HG03460 (cell line): ENCODE results near the gene OR2T2.
"Not testable (repeated sequence)": the region's sequence is repeated elsewhere in the genome, so short reads cannot be mapped to it uniquely, and the experiment has no call there.

Experiments
- ATAC-seq: cut with Tn5 transposase; IDR thresholded peaks from one replicate; pipeline ENCODE4 v1.9.1; 2021; ENCODE audit not compliant: unreplicated experiment

The OR2T2 gene

GRCh38 chr1:248450466-248451145 is 5.2 kb downstream of the OR2T2 start:
- ATAC-seq: peak; percentile 49

- ATAC-seq: not testable (repeated sequence)
Observed at GRCh38 chr1:248453619-248454018, 8.2 kb downstream of the OR2T2 start.

GRCh38 chr1:248455045-248455444 is 9.6 kb downstream of the OR2T2 start:
- ATAC-seq: not testable (repeated sequence)

- ATAC-seq: not testable (repeated sequence)
Observed at GRCh38 chr1:248456635-248457034, 11.2 kb downstream of the OR2T2 start.

- ATAC-seq: not testable (repeated sequence)
Observed at GRCh38 chr1:248459117-248459516, 13.7 kb downstream of the OR2T2 start.

- no peak for ATAC-seq
Observed at GRCh38 chr1:248471154-248471553, 25.7 kb downstream of the OR2T2 start.

GRCh38 chr1:248472111-248472510 is 26.7 kb downstream of the OR2T2 start:
- not testable (repeated sequence) for ATAC-seq

GRCh38 chr1:248473051-248473450 is 27.6 kb downstream of the OR2T2 start, which contains the start of gene OR2T3:
TSS of gene OR2T3 (plus strand) at chr1:248473351. CDS start at chr1:248473351, 0 bp downstream.
- ATAC-seq: not testable (repeated sequence)

- peak; percentile 70 for ATAC-seq
Observed at GRCh38 chr1:248475660-248476059, 30.2 kb downstream of the OR2T2 start.

- peak; percentile 86 for ATAC-seq
Observed at GRCh38 chr1:248481686-248482579, 36.5 kb downstream of the OR2T2 start.

- ATAC-seq: not testable (repeated sequence)
Observed at GRCh38 chr1:248488289-248488688, 42.9 kb downstream of the OR2T2 start, which contains the start of gene OR2T5. TSS of gene OR2T5 (plus strand) at chr1:248488589. CDS start at chr1:248488589, 0 bp downstream.

GRCh38 chr1:248496661-248497060 is 51.2 kb downstream of the OR2T2 start:
- not testable (repeated sequence) for ATAC-seq

- not testable (repeated sequence) for ATAC-seq
Observed at GRCh38 chr1:248500305-248501035, 55.0 kb downstream of the OR2T2 start.
